Measurements from ENCODE around the gene ARHGAP26.

DNA sequence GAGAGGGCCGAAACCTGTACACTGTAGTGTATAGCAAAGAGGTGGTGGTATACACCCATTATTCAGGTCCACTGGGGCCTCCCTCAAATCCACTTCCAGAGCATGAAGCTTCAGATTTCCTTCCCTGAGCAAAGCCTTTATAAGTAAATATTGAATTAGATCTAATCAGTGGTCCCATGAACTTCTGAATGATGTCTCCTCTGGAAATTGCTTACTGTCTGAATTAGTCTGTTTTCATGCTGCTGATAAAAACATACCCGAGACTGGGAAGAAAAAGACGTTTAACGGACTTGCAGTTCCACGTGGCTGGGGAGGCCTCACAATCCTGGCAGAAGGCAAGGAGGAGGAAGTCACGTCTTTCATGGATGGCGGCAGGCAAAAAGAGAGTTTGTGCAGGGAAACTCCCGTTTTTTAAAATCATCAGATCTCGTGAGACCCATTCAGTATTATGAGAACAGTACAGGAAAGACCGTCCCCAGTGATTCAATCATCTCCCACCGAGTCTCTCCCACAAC, 439.8 kb downstream of the ARHGAP26 start:
- TF ChIP-seq, protein P1, sequence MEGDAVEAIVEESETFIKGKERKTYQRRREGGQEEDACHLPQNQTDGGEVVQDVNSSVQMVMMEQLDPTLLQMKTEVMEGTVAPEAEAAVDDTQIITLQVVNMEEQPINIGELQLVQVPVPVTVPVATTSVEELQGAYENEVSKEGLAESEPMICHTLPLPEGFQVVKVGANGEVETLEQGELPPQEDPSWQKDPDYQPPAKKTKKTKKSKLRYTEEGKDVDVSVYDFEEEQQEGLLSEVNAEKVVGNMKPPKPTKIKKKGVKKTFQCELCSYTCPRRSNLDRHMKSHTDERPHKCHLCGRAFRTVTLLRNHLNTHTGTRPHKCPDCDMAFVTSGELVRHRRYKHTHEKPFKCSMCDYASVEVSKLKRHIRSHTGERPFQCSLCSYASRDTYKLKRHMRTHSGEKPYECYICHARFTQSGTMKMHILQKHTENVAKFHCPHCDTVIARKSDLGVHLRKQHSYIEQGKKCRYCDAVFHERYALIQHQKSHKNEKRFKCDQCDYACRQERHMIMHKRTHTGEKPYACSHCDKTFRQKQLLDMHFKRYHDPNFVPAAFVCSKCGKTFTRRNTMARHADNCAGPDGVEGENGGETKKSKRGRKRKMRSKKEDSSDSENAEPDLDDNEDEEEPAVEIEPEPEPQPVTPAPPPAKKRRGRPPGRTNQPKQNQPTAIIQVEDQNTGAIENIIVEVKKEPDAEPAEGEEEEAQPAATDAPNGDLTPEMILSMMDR (conservative IDR thresholded peaks at IDR 0.05 in 1 of 2, IDR thresholded peaks at IDR 0.05 in 1 of 2; ENCODE audit: low read depth in 1 of 2, low read length in 2 of 2) = no peak
- no peak for TF ChIP-seq EZH2 (IDR thresholded peaks at IDR 0.05; ENCODE audit: low read length, missing control alignments)
